ENCODE results near the gene FGG.
"Not testable (repeated sequence)": the region's sequence is repeated elsewhere in the genome, so short reads cannot be mapped to it uniquely, and the experiment has no call there.

FGG gene

GRCh38 chr4:154609532-154609931, 2.9 kb downstream of the FGG start:
- DNase-seq: no peak

- no peak for DNase-seq
These were observed 3.8 kb downstream of the FGG start for GRCh38 chr4:154608361-154609252.

GRCh38 chr4:154606728-154607723, 5.4 kb downstream of the FGG start:
- no peak for DNase-seq

- DNase-seq: no peak
These were observed 7.7 kb downstream of the FGG start for GRCh38 chr4:154604696-154605200.

GRCh38 chr4:154603033-154603943, 9.2 kb downstream of the FGG start:
- no peak for DNase-seq

- no peak for DNase-seq
These were observed 9.9 kb downstream of the FGG start for GRCh38 chr4:154602404-154603020.

- DNase-seq: no peak
These were observed 14.4 kb downstream of the FGG start for GRCh38 chr4:154597798-154598774.

GRCh38 chr4:154597281-154597680, 15.2 kb downstream of the FGG start:
- not testable (repeated sequence) for DNase-seq

GRCh38 chr4:154595807-154596206, 16.6 kb downstream of the FGG start:
- DNase-seq: no peak

GRCh38 chr4:154594343-154594742, 18.1 kb downstream of the FGG start:
- DNase-seq: not testable (repeated sequence)

GRCh38 chr4:154593868-154594267, 18.6 kb downstream of the FGG start:
- DNase-seq: no peak

GRCh38 chr4:154591890-154592289, 20.6 kb downstream of the FGG start:
- DNase-seq: no peak

- no peak for DNase-seq
These were observed 22.0 kb downstream of the FGG start, which contains the start of gene FGA for GRCh38 chr4:154590329-154591006. Gene FGA (minus strand): TSS chr4:154590742. CDS start chr4:154590687, 55 bp downstream.

GRCh38 chr4:154589296-154590197, 22.9 kb downstream of the FGG start:
- DNase-seq: no peak

- DNase-seq: no peak
These were observed 24.3 kb downstream of the FGG start for GRCh38 chr4:154588198-154588597.

- DNase-seq: no peak
These were observed 26.0 kb downstream of the FGG start for GRCh38 chr4:154586296-154587033.

- DNase-seq: no peak
These were observed 27.0 kb downstream of the FGG start for GRCh38 chr4:154585369-154586018.
